HFFc6 (cell line): Measurements from ENCODE around the gene C3orf20. TPM values are rescaled to one million over a fixed set of nuclear protein-coding genes. Genes with fewer than 3 reads are reported as not detected.
"Not testable (repeated sequence)": the region's sequence is repeated elsewhere in the genome, so short reads cannot be mapped to it uniquely, and the experiment has no call there.

ENCODE experiments used
- DNase-seq: peaks from one replicate; pipeline ENCODE4 v3.0.0-alpha.2; 2018
- H3K27ac Mint-ChIP-seq: 2 replicates; pipeline ENCODE4 v1.8.0; 2020; ENCODE audit warnings: mild to moderate bottlenecking, mixed read lengths
- H3K27me3 Mint-ChIP-seq: 2 replicates; pipeline ENCODE4 v1.8.0; 2021; ENCODE audit warnings: mild to moderate bottlenecking, moderate library complexity, mixed read lengths; ENCODE audit not compliant: insufficient read depth
- H3K36me3 Mint-ChIP-seq: 2 replicates; pipeline ENCODE4 v1.8.0; 2021; ENCODE audit warnings: low read depth, mixed read lengths
- H3K4me1 Mint-ChIP-seq: 2 replicates; pipeline ENCODE4 v1.8.0; 2020; ENCODE audit warnings: low read depth, mixed read lengths
- H3K4me3 Mint-ChIP-seq: 2 replicates; pipeline ENCODE4 v1.8.0; 2020; ENCODE audit warnings: mild to moderate bottlenecking, moderate library complexity, mixed read lengths
- H3K9me3 Mint-ChIP-seq: 2 replicates; pipeline ENCODE4 v1.8.0; 2020; ENCODE audit warnings: mild to moderate bottlenecking, mixed read lengths
- CTCF ChIP-seq: fragments of 200-600 bp; sonication (generic); IDR thresholded peaks from 2 replicates; pipeline ENCODE4 v1.5.0; 2021; ENCODE audit warnings: antibody characterized with exemption, mild to moderate bottlenecking
- total RNA-seq, 6 experiments: library from RNA; stranded (reverse); fragmentation: NEBNext Ultra II Directional; extraction: Animal tissue kit (Norgen Biotek cat#: 25700); gene quantifications; 2 replicates in 1 of 6; 3 replicates in 5 of 6; pipeline ENCODE4 v1.2.3, GENCODE V29; 2021

The C3orf20 gene
- total RNA-seq, 6 experiments from 2014 or later = not detected

GRCh38 chr3:14650193-14650592 lies 24.7 kb upstream of the C3orf20 start:
- Mint-ChIP-seq H3K4me3 (peak overlapping the region; percentile 97; the same call in 1 of the 2 replicates), H3K4me1 (peaks cover 31% of the 10 kb centered on the region), H3K27ac (no peak overlapping the region; the same call in 1 of the 2 replicates), H3K36me3 (peaks cover 17% of the 10 kb centered on the region), H3K27me3 (peaks cover 12% of the 10 kb centered on the region), H3K9me3 (no peaks in the 10 kb centered on the region)
- no peak for DNase-seq
- TF ChIP-seq CTCF = no peak

- H3K36me3 Mint-ChIP-seq = peaks cover 20% of the 10 kb centered on the region
- DNase-seq = peak; percentile 99
- peak within 1 kb of the TSS; percentile 98 for H3K27ac Mint-ChIP-seq
- peaks cover 31% of the 10 kb centered on the region for H3K4me1 Mint-ChIP-seq
- H3K4me3 Mint-ChIP-seq = peak within 1 kb of the TSS; percentile 97
- peak; percentile 6 for TF ChIP-seq CTCF
- no peaks in the 10 kb centered on the region for H3K9me3 Mint-ChIP-seq
- peaks cover 6% of the 10 kb centered on the region; the same call in 1 of the 2 replicates for H3K27me3 Mint-ChIP-seq
Measured at GRCh38 chr3:14651440-14652251, 23.3 kb upstream of the C3orf20 start, which contains the start of gene CCDC174. TSS of gene CCDC174 (plus strand) at chr3:14651762. CDS start at chr3:14651837, 75 bp downstream.

- Mint-ChIP-seq H3K4me3 (peak overlapping the region; percentile 97), H3K27ac (peak overlapping the region; percentile 98), H3K36me3 (peaks cover 25% of the 10 kb centered on the region), H3K4me1 (peaks cover 31% of the 10 kb centered on the region)
- H3K9me3 Mint-ChIP-seq, H3K27me3 Mint-ChIP-seq, DNase-seq: not testable (repeated sequence)
Measured at GRCh38 chr3:14652360-14652907, 22.5 kb upstream of the C3orf20 start.

- H3K27ac Mint-ChIP-seq = no peak overlapping the region
- peaks cover 22% of the 10 kb centered on the region for H3K36me3 Mint-ChIP-seq
- no peak for TF ChIP-seq CTCF
Measured at GRCh38 chr3:14657579-14657978, 17.4 kb upstream of the C3orf20 start.

GRCh38 chr3:14658978-14659377 lies 16.0 kb upstream of the C3orf20 start:
- no peak overlapping the region for H3K4me3 Mint-ChIP-seq
- no peak for TF ChIP-seq CTCF
- no peaks in the 10 kb centered on the region for H3K9me3 Mint-ChIP-seq
- no peaks in the 10 kb centered on the region; the same call in 1 of the 2 replicates for H3K27me3 Mint-ChIP-seq
- no peak overlapping the region for H3K27ac Mint-ChIP-seq
- DNase-seq = no peak
- H3K36me3 Mint-ChIP-seq = peaks cover 22% of the 10 kb centered on the region
- H3K4me1 Mint-ChIP-seq = peaks cover 2% of the 10 kb centered on the region

More at GRCh38 chr3:14657579-14657978, 17.4 kb upstream of the C3orf20 start:
- Mint-ChIP-seq H3K4me3 (no peak overlapping the region), H3K27me3 (no peaks in the 10 kb centered on the region; the same call in 1 of the 2 replicates), H3K9me3 (no peaks in the 10 kb centered on the region), H3K4me1 (peaks cover 16% of the 10 kb centered on the region)
- no peak for DNase-seq

- H3K9me3 Mint-ChIP-seq = no peaks in the 10 kb centered on the region
- DNase-seq = no peak
- H3K4me1 Mint-ChIP-seq = no peaks in the 10 kb centered on the region
- no peak overlapping the region for H3K27ac Mint-ChIP-seq
- H3K27me3 Mint-ChIP-seq = no peaks in the 10 kb centered on the region; the same call in 1 of the 2 replicates
- H3K36me3 Mint-ChIP-seq = peaks cover 25% of the 10 kb centered on the region
- H3K4me3 Mint-ChIP-seq = no peak overlapping the region
- TF ChIP-seq CTCF = no peak
Measured at GRCh38 chr3:14660942-14661341, 14.0 kb upstream of the C3orf20 start.
